ENCODE data around the gene ABCA7.

Gene ABCA7

GRCh38 chr19:1004204-1004802 is 35.6 kb upstream of the ABCA7 start:
- no peak for DNase-seq (ENCODE audit: low read depth, low spot score)

DNA sequence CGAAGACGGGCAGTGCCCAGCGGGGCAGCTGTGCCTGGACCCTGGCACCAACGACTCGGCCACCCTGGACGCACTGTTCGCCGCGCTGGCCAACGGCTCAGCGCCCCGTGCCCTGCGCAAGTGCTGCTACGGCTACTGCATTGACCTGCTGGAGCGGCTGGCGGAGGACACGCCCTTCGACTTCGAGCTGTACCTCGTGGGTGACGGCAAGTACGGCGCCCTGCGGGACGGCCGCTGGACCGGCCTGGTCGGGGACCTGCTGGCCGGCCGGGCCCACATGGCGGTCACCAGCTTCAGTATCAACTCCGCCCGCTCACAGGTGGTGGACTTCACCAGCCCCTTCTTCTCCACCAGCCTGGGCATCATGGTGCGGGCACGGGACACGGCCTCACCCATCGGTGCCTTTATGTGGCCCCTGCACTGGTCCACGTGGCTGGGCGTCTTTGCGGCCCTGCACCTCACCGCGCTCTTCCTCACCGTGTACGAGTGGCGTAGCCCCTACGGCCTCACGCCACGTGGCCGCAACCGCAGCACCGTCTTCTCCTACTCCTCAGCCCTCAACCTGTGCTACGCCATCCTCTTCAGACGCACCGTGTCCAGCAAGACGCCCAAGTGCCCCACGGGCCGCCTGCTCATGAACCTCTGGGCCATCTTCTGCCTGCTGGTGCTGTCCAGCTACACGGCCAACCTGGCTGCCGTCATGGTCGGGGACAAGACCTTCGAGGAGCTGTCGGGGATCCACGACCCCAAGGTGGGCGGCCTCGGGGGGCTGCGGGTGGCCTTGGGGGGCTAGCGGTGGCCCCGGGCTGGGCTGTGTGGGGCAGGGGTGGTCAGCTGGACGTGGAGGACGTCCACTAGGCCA is 34.9 kb upstream of the ABCA7 start:
- no peak for DNase-seq (ENCODE audit: low read depth, low spot score)

DNA sequence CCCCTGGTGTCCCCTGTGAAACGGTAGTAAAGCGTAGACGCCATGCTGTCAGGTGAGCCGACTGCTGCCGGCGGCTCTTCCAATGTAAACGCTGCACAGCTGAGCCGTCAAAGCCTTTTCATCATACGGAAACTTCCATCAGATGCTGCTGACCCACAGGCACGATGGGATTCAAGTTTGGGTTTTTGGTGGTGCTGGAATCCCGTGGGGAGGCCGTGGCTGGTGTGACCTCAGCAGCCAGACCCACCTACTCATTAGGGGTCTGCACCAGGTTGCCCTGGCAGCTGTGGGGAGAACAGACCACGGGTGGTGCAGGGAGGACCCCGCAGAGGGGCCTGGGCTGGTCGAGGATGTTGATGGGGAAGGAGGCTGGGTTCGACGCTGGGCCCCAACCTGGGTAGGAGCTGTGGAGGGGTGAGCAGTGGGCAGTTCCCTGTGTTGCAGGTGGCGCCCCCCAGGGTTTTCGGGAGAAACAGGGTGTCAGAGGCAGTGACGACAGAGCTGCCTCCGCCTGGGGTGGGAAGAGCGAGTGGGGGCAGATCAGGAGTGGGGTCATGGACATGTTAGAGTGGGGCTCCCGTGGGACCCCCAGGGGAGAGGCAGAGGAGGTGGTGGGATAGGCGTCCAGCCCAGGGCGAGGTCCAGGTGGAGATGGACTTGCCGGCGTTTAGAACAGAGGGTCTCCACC is 33.1 kb upstream of the ABCA7 start:
- DNase-seq (ENCODE audit: low read depth, low spot score), result no peak

GRCh38 chr19:1007399-1008251 is 32.3 kb upstream of the ABCA7 start:
- no peak for DNase-seq (ENCODE audit: low read depth, low spot score)

DNA sequence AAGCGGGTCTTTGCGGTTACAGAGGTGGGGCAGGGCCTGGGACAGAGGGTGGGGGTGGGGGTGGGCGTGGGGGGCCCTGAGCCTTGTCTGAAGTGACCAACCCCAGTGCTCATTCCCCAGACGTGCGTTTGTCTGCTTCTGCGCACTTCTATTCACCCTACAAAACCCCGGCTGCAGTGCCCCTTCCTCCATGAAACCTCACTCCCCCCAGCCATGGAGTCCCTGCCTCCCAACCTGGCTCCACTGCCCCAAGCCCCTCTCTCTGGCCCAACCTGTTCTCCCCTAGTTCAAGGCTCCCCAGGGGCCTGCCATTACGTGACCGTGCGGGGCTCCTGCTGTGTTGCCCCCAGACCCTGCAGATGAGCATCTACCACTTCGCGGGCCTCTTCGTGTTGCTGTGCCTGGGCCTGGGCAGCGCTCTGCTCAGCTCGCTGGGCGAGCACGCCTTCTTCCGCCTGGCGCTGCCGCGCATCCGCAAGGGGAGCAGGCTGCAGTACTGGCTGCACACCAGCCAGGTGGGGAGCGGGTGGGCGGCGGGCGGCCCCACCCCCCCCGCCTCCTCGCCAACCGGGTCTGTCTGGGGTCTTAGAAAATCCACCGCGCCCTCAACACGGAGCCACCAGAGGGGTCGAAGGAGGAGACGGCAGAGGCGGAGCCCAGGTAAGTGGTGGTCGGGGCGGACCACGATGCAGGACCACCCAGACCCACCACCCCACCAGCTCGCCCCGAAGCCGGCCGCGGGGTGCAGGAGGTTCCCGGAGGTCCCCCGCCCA is 31.5 kb upstream of the ABCA7 start:
- no peak for DNase-seq (ENCODE audit: low read depth, low spot score)

- DNase-seq (ENCODE audit: low read depth, low spot score), result no peak
These were observed 30.6 kb upstream of the ABCA7 start for GRCh38 chr19:1009041-1009980.

DNA sequence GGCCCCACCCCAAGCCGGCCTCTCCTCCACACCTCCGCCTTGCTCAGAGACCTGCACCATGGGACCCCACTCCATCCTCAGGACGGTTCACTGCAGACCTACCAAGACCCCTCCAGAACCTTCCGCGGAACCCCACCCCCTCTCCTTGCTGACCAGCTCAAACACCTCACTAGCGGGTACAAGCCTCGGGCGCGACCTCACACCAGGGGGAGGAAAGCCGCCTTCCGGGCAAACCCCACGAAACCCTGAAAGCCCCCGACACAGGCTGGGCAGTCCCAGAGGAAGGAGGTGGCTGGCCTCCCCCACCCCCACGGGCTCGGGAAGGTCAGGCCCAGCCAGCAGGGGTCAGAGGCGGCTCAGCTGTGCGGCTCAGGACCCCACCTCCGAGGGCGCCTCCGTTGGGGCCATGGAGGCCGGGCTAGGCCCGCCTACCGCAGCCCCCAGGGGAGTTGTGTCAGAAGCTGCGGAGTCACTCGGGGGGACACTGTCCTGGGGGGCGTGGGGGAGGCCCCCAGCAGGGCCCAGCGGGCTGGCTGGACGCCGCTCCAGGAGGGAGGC is 29.8 kb upstream of the ABCA7 start:
- DNase-seq (ENCODE audit: low read depth, low spot score), result no peak

GRCh38 chr19:1010586-1011510 is 29.1 kb upstream of the ABCA7 start:
- no peak for DNase-seq (ENCODE audit: low read depth, low spot score)

DNA sequence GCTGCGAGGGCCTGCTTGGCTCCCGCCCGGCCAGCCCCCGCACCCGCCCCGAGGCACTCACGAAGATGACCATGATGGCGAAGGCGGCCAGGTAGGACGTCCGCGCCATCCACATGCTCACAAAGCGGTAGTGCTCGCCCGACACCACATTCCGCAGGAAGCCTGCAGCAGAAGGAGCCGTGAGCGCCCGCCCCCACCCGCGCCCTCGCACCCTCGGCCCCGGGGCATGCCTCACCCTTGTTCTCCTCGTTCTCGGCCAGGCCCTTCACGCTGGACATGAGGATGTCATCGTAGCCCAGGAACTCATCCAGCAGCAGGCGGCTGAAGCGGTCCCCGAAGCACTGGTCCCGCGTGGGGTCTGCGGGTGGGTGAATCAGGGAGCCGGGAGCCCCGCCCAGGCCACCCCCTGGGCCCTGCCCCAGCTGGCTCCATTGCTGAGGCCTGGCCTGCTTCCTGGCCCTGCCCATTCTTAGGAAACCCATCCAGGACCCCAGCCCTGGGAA is 28.0 kb upstream of the ABCA7 start:
- DNase-seq (ENCODE audit: low read depth, low spot score), result no peak

DNA sequence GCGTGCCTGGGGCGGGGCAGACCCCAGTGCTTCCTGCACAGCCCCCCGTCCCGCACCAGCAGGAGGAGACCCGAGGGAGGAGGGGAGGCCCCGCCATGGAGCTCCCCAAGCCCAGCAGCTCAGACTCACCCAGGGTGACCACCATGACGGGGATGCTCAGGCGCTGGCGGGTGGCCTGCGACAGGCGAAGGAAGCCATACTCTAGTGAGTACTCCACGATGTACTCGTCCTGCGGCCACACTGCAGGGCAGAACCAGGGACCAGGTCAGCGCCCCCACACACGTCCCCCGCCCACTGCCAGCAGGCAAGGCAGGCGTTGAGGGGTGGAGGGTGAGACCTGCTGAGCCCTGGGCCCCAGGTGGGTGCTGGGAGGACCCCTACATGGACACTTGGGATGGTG is 27.6 kb upstream of the ABCA7 start:
- DNase-seq (ENCODE audit: low read depth, low spot score), result no peak

GRCh38 chr19:1013218-1013617 is 26.7 kb upstream of the ABCA7 start:
- DNase-seq (ENCODE audit: low read depth, low spot score), result no peak

GRCh38 chr19:1014161-1015060 is 25.5 kb upstream of the ABCA7 start:
- DNase-seq (ENCODE audit: low read depth, low spot score), result no peak

- DNase-seq (ENCODE audit: low read depth, low spot score), result no peak
These were observed 24.7 kb upstream of the ABCA7 start for GRCh38 chr19:1015061-1015781.

- peak; percentile 81 for DNase-seq (ENCODE audit: low read depth, low spot score)
These were observed 23.9 kb upstream of the ABCA7 start for GRCh38 chr19:1015782-1016646.

- DNase-seq (ENCODE audit: low read depth, low spot score), result no peak
These were observed 23.2 kb upstream of the ABCA7 start for GRCh38 chr19:1016647-1017114.

Data from ELF-1 (cell line).